Left renal cortex interstitium (tissue), 4 donors: ENCODE measurements around the gene FOXN1. TPM values are rescaled to one million over a fixed set of nuclear protein-coding genes. Genes with fewer than 3 reads are reported as not detected.
"Not testable (repeated sequence)": the region's sequence is repeated elsewhere in the genome, so short reads cannot be mapped to it uniquely, and the experiment has no call there.

Experiments
- DNase-seq, 4 donors: peaks; one replicate each; pipeline ENCODE4 v3.0.0-alpha.2; 2013; ENCODE audit warnings: low read depth in 4 of 4, low spot score in 2 of 4, missing footprints in 1 of 4
- polyA plus RNA-seq, 4 donors: library from polyadenylated mRNA; unstranded; fragments of 120-200 nt; gene quantifications; one replicate each; pipeline ENCODE4 v1.2.1, GENCODE V29; 2013; ENCODE audit not compliant: insufficient read length in 4 of 4

The FOXN1 gene
- under 1 TPM; 0.33 to 0.81 (median 0.56) TPM for polyA plus RNA-seq

GRCh38 chr17:28505986-28506665 is at the start of gene FOXN1:
TSS of gene FOXN1 (plus strand) at chr17:28506348. CDS start at chr17:28523970, 17,622 bp downstream.
- no peak for DNase-seq

DNA sequence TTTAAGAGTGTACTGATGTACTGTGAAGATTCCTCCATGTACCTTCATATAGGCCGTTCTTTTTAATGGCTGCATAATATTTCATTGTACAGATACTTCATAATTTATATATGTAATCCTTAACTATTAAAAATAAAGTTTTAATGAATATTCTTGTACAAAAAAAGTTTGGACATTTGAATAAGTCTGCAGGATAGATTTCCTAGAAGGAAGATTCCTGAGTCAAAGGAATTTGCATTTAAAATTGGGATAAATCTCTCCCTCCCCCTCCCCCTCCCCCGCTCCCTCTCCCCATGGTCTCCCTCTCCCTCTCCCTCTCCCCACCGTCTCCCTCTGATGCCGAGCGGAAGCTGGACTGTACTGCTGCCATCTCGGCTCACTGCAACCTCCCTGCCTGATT is 48.3 kb upstream of the FOXN1 start:
- DNase-seq: no peak

DNA sequence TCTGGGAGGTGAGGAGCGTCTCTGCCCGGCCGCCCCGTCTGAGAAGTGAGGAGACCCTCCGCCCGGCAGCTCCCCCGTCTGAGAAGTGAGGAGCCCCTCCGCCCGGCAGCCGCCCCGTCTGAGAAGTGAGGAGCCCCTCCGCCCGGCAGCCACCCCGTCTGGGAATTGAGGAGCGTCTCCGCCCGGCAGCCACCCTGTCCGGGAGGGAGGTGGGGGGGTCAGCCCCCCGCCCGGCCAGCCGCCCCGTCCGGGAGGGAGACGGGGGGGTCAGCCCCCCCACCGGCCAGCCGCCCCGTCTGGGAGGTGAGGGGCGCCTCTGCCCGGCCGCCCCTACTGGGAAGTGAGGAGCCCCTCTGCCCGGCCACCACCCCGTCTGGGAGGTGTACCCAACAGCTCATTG is 47.3 kb upstream of the FOXN1 start:
- DNase-seq: not testable (repeated sequence)

GRCh38 chr17:28460901-28461300 is 45.2 kb upstream of the FOXN1 start:
- no peak for DNase-seq

GRCh38 chr17:28466001-28466400 is 40.1 kb upstream of the FOXN1 start:
- DNase-seq: no peak

GRCh38 chr17:28466521-28467048 is 39.6 kb upstream of the FOXN1 start:
- DNase-seq: no peak

GRCh38 chr17:28467456-28468025 is 38.6 kb upstream of the FOXN1 start:
- no peak for DNase-seq

- DNase-seq: not testable (repeated sequence)
Measured at GRCh38 chr17:28468033-28468735, 38.0 kb upstream of the FOXN1 start.

GRCh38 chr17:28468781-28469180 is 37.4 kb upstream of the FOXN1 start:
- DNase-seq: no peak

DNA sequence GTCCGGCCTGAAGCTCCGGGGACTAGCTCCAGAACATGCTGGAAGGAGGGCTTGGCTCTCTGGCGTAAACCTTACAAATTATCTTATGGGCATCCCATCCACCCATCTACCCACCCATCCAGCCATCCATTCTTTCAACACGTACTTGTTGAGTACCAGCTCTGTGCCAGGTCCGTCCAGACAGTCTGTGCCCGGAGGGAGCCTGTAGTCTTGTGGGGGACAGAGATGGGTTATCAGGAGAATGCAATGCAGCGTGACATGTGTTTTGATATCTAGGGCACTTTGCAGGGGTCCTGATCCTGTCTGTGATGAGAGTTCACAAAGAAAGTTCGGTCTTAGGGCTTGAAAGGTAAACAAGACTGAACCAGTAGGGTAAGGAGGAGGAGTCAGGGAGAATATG is 36.8 kb upstream of the FOXN1 start:
- no peak for DNase-seq

- DNase-seq: no peak
Measured at GRCh38 chr17:28470266-28470913, 35.8 kb upstream of the FOXN1 start.

DNA sequence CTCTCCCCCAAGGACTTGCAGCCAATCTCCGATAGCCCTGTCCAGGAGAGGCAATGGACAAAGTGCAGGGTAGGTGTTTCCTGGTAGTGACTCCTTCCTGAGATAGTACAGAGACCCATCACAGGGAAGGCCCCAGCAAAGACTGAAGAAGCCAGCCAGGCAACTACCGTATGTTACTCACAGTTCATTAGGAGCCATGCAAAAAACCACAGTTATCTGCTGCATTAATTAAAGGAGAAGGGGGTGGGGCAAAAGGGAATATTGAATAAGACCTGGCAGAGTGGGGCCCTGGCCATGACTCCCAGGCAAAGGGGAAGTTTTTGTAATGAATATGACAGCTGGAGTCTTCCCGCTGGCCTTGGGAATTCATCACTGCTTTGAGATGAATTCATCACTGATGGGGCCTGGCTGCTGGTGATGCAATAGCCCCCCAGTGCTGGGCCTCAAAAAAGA is 35.2 kb upstream of the FOXN1 start:
- no peak for DNase-seq

DNA sequence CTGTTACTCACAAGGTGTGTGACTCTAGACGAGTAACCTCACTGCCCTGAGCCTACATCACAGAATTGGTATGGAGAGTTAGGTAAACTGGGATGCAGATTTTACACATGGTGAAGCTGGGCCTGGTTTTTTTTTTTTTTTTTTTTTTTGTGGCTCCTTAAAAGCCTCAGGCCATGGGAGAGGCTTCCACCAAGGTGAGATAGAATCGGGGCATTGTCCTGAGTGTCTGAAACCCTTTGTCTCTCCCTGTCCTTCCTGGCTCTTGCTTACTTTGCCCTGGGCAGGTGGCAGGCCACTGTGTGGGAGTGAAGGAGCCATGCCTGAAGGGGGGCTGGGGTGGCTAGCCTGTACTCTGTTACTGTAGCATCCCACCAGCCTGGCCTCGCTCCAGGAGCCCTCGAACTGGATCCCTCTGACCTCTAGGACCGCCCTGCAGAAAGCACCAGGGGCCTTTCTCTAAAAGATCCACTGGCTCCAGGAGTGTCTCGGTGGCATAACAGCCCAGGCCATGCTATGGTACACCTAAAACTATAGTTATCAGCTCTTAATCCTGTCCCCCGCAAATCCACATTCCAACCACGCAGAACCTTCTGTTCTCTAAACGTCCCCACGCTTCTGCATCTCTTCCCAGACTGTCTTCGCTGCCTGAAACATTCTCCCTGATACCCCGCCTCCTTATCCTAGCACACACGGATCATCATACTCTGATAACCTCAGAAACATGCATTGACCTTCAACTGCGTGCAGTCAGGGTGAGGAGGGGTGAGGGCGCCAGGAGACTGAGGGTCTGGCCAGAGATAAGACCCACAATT is 34.4 kb upstream of the FOXN1 start:
- DNase-seq: no peak

- no peak for DNase-seq
Measured at GRCh38 chr17:28472871-28473497, 33.2 kb upstream of the FOXN1 start.

DNA sequence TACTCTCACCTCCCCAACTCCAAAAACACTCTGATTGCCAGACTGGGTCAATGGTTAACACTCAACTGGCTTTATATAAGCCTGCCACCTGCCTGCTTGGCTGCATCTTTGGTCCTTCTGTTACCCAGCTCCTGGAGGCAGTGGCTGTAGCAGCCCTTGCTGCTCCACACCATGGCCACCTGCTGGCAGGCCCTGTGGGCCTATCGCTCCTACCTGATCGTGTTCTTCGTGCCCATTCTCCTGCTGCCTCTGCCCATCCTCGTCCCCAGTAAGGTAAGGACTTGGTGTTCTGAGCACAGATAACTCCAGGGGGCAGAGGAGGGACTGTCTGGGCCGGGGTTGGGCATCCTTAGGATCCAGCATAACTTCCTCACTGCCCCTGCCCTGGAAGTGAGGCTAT is 32.6 kb upstream of the FOXN1 start, which contains the start of gene SLC13A2:
Gene SLC13A2 (plus strand): TSS at position 103 of the 400 bp plus-strand sequence. CDS start 69 bp downstream, at position 172.
- DNase-seq: no peak

DNA sequence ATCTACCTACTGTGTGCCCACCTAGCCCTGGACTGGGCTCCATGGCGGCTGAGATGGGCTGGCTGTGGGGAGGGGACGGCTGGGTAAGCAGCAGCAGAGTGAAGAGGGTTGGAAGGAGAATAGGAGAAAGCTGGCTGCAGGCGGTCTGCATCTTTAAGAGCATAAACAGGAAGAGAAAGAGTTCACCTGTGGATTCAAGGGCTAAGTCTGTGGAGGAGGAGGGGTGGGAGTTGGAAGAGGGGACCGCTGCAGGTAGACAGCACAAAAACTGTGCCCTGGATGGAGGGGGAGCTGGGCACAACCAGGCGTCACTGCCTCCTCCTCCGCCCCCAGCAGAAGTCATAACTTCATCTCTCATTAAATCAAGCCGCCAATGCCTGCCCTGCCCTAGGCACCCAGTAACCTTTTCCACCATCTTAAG is 32.0 kb upstream of the FOXN1 start:
- no peak for DNase-seq

DNA sequence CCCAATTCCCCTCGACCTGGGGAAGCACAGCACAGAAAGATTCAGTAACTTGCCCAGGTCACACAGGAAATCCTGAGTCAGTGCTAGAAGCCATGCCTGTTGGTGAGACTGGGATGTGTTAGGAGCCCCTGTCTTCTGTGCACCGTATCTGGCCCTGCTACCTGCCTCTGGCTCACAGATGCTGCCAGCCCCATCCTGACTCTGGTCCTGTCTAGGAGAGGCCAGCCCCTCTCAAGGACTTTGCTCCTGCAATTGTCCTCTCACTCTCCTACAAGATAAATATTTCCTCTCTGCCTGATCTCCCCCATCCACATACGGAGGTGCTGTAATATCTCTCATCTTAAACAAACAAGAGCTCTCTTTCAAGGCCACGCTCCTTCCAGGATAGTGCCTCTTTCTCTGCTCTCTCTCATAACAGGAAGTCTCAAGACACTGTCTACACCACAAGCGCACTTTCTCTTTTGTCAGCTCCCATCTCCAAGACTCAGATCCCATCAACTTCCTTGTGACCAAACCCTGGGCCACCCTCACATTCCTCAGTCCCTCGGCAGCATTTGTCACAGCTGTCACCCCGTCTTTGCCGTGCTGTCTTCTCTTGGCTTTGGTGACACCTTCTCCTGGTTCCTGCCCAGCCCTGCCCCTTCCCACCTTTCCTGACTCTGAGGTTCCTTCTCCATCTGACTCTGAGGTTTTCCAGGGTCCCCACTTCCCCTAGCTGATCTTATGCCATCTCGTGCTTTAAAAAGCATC is 30.8 kb upstream of the FOXN1 start:
- DNase-seq: no peak

DNA sequence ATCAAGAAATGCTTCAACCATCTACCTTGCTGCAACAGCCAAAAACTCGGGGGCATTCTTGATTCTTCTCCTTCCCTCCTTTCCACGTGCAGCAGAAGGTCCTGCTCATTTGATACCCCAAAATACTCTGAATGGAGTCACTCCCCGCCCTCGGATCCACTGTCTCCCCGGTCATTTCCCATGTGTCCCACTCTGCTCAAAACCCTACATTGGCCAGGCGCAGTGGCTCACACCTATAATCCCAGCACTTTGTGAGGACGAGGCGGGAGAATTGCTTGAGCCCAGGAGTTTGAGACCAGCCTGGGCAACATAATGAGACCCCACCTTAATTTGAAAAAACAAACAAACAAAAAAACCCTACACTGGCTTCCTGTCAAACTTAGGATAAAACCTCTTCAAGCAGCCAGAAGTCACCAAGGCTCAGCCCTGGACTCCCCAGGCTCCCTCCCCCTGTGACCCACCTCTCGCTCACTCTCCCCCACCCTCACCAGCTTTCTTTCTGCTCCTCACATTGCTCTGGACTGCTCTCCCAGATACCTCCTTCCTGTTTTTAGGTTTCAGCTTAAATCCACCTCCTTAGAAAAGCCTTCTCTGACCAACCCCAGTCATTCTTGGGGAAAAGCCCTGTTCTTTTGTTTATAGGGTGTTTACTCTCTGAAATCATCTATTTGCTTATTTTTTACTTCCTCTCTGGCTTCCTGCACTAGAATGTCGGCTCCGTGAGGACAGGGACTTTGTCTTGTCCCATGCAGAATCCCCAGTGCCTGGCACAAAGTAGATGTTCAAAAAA is 29.9 kb upstream of the FOXN1 start:
- no peak for DNase-seq
